B cell (primary cell): ENCODE measurements around the gene GJB2. TPM values are rescaled to one million over a fixed set of nuclear protein-coding genes. Genes with fewer than 3 reads are reported as not detected.

ENCODE experiments used
- ATAC-seq: fragments of 200-7000 bp; cut with Tn5 transposase; one replicate; pipeline ENCODE4 v1.10.0; 2021; ENCODE audit warnings: low read depth, mild to moderate bottlenecking, moderate number of reproducible peaks, moderate library complexity
- CTCF ChIA-PET: fragments of 350-600 bp; sonication (Branson Sonifier 250); formaldehyde crosslinking; loops from one replicate; lab custom pipeline; 2021; ENCODE audit warnings: antibody characterized with exemption, inconsistent platforms; lab: Charles Lee
- POLR2A ChIA-PET: fragments of 350-600 bp; sonication (Branson Sonifier 250); formaldehyde crosslinking; loops from one replicate; lab custom pipeline; 2021; ENCODE audit warnings: antibody characterized with exemption; lab: Charles Lee
- DNase-seq: peaks from one replicate; pipeline ENCODE4 v3.0.0; 2013
- H2AFZ ChIP-seq: 2 replicates; pipeline ENCODE4 v1.6.1; 2012; ENCODE audit warnings: mild to moderate bottlenecking, low read depth, low read length; ENCODE audit not compliant: insufficient read depth, poor library complexity, severe bottlenecking
- H3K27ac ChIP-seq, 2 donors: 1 replicate in 1 of 2; 2 replicates in 1 of 2; pipeline ENCODE4 v1.5.1; 2012 to 2013; ENCODE audit warnings: low read length in 2 of 2, mild to moderate bottlenecking in 2 of 2, moderate library complexity in 1 of 2
- H3K27me3 ChIP-seq, 4 experiments: fragments of 200-600 bp in 1 of 4; sonication (generic) in 1 of 4; replicated peaks in 1 of 4; 1 replicate in 2 of 4; 2 replicates in 2 of 4; pipeline versions ENCODE4 v1.6.1 to v1.7.0; 2013 to 2016; ENCODE audit warnings: low read length in 3 of 4, mild to moderate bottlenecking in 2 of 4, mixed read lengths in 1 of 4, moderate library complexity in 1 of 4; ENCODE audit not compliant: insufficient read depth in 4 of 4, control insufficient read depth in 3 of 4; ENCODE audit errors: control extremely low read depth in 1 of 4
- H3K36me3 ChIP-seq, 2 experiments: replicated peaks in 1 of 2; 1 replicate in 1 of 2; 2 replicates in 1 of 2; pipeline versions ENCODE4 v1.6.1 to v1.7.1; 2013; ENCODE audit warnings: low read length in 1 of 2; ENCODE audit not compliant: insufficient read depth in 2 of 2, control insufficient read depth in 1 of 2; ENCODE audit errors: control extremely low read depth in 1 of 2, extremely low read depth in 1 of 2
- H3K4me1 ChIP-seq, 2 donors: fragments of 200-600 bp in 1 of 2; sonication (generic) in 1 of 2; 1 replicate in 1 of 2; 2 replicates in 1 of 2; pipeline versions ENCODE4 v1.5.1 to v1.6.1; 2013 to 2017; ENCODE audit warnings: low read length in 2 of 2; ENCODE audit not compliant: control insufficient read depth in 2 of 2, insufficient read depth in 2 of 2
- H3K4me2 ChIP-seq: replicated peaks from 2 replicates; pipeline ENCODE3; 2012; ENCODE audit warnings: mild to moderate bottlenecking, low read depth, low read length; ENCODE audit not compliant: poor library complexity, severe bottlenecking
- H3K4me3 ChIP-seq, 5 experiments: fragments of 200-600 bp in 1 of 5; sonication (generic) in 1 of 5; 1 replicate in 3 of 5; 2 replicates in 2 of 5; pipeline versions ENCODE4 v1.5.1 to v1.7.0; 2011 to 2016; ENCODE audit warnings: low read length in 4 of 5, mild to moderate bottlenecking in 4 of 5, low read depth in 2 of 5, control low read depth in 1 of 5, moderate library complexity in 1 of 5; ENCODE audit not compliant: insufficient read depth in 1 of 5; ENCODE audit errors: control extremely low read depth in 1 of 5, extremely low read depth in 1 of 5
- H3K79me2 ChIP-seq: fragments of 200-600 bp; sonication (generic); one replicate; pipeline ENCODE4 v1.6.0; 2016; ENCODE audit warnings: low read length; ENCODE audit not compliant: control insufficient read depth, insufficient read depth
- H3K9ac ChIP-seq: fragments of 200-600 bp; sonication (generic); 2 replicates; pipeline ENCODE4 v1.6.1; 2017; ENCODE audit warnings: mild to moderate bottlenecking, low read length, moderate library complexity
- H3K9me3 ChIP-seq, 3 donors: one replicate each; pipeline versions ENCODE4 v1.6.1 to v1.7.1; 2013; ENCODE audit warnings: low read length in 2 of 3; ENCODE audit not compliant: control insufficient read depth in 2 of 3, insufficient read depth in 1 of 3; ENCODE audit errors: control extremely low read depth in 1 of 3
- H4K20me1 ChIP-seq: 2 replicates; pipeline ENCODE4 v1.6.0; 2012; ENCODE audit warnings: mild to moderate bottlenecking, low read length; ENCODE audit not compliant: insufficient read depth, control insufficient read depth, poor library complexity, severe bottlenecking
- H3K27ac Mint-ChIP-seq: one replicate; pipeline ENCODE4 v1.8.0; 2021; ENCODE audit warnings: mixed read lengths
- H3K27me3 Mint-ChIP-seq: one replicate; pipeline ENCODE4 v1.8.0; 2021; ENCODE audit warnings: mixed read lengths
- H3K4me1 Mint-ChIP-seq: one replicate; pipeline ENCODE4 v1.8.0; 2021; ENCODE audit warnings: mixed read lengths
- H3K4me3 Mint-ChIP-seq: one replicate; pipeline ENCODE4 v1.8.0; 2021; ENCODE audit warnings: mixed read lengths
- H3K9me3 Mint-ChIP-seq: one replicate; pipeline ENCODE4 v1.8.0; 2022; ENCODE audit warnings: mixed read lengths; ENCODE audit not compliant: insufficient read depth
- EZH2 ChIP-seq: IDR thresholded peaks from 2 replicates; pipeline ENCODE4 v1.6.1; 2012; ENCODE audit warnings: borderline replicate concordance, low read depth, mild to moderate bottlenecking, moderate library complexity, low read length; ENCODE audit not compliant: insufficient read depth, poor library complexity, severe bottlenecking
- WGBS: methylation state at CpG from one replicate; pipeline ENCODE4 v1.1.5; 2013; ENCODE audit warnings: missing lambda C conversion rate; ENCODE audit not compliant: insufficient coverage; 5-methylcytosine and 5-hydroxymethylcytosine counted together
- intact Hi-C: fragments of 100-400 bp; cut with micrococcal nuclease; formaldehyde crosslinking; loops from one replicate; pipeline ENCODE4 v1.10.0; 2022
- polyA plus RNA-seq: library from polyadenylated mRNA; depleted of rRNA; stranded (reverse); fragments of >200 nt; gene quantifications from 2 replicates; pipeline ENCODE4 v1.2.3, GENCODE V29; 2012
- total RNA-seq, 2 donors: library from RNA; stranded (reverse); fragments of 120-200 nt in 1 of 2; gene quantifications; 1 replicate in 1 of 2; 2 replicates in 1 of 2; pipeline versions ENCODE4 v1.2.3 to v1.2.4, GENCODE V29; 2013 to 2022
- TF ChIP-seq, protein P1 (sequence below): fragments of 200-600 bp; IDR thresholded peaks from one replicate; pipeline ENCODE4 v1.8.0; 2022; ENCODE audit warnings: antibody characterized with exemption, mild to moderate bottlenecking

GJB2 gene
- total and polyA plus RNA-seq, 2 donors (not counting 1 experiment from before 2014, with no cell fraction given): not detected

DNA sequence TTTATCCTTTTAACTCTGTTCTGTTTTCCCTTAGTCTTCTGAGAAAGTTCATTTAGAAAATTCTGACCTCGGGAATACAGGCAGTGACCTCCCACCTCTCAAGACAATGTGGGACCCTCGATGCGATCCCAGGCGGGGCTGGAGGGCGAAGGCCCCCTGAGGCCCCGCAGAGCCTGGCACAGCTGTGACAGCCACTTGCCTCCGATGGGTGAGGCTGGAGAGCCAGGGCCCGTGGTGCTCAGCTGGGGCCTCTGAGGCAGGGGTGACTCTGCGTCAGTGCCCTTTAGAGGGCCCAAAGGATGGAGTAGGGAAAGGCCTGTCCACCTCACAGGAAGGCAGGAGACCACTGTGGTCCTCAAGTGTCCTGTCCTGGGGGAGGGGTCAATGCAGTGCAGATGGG, 42.2 kb downstream of the GJB2 start:
- peaks cover 0 to 4% (median 2%) of the 10 kb centered on the region in 4 experiments for H3K27me3 ChIP-seq
- H3K36me3 ChIP-seq: no peaks in the 10 kb centered on the region
- Mint-ChIP-seq H3K4me3 (no peak overlapping the region), H3K9me3 (no peaks in the 10 kb centered on the region), H3K27ac (no peak overlapping the region), H3K4me1 (no peaks in the 10 kb centered on the region), H3K27me3 (peaks cover 40% of the 10 kb centered on the region)
- no peaks in the 10 kb centered on the region for H3K9me3 ChIP-seq
- 89% methylated on average over 9 of the region's 9 CpGs for WGBS
- H3K4me2 ChIP-seq: no peak overlapping the region
- intact Hi-C loops: no loop called here
- H3K4me3 ChIP-seq: no peak overlapping the region
- peaks cover 6% of the 10 kb centered on the region for H4K20me1 ChIP-seq
- CTCF ChIA-PET: no interaction called here
- ATAC-seq (no peak), DNase-seq (no peak)
- no peak for TF ChIP-seq EZH2
- TF ChIP-seq, protein P1, sequence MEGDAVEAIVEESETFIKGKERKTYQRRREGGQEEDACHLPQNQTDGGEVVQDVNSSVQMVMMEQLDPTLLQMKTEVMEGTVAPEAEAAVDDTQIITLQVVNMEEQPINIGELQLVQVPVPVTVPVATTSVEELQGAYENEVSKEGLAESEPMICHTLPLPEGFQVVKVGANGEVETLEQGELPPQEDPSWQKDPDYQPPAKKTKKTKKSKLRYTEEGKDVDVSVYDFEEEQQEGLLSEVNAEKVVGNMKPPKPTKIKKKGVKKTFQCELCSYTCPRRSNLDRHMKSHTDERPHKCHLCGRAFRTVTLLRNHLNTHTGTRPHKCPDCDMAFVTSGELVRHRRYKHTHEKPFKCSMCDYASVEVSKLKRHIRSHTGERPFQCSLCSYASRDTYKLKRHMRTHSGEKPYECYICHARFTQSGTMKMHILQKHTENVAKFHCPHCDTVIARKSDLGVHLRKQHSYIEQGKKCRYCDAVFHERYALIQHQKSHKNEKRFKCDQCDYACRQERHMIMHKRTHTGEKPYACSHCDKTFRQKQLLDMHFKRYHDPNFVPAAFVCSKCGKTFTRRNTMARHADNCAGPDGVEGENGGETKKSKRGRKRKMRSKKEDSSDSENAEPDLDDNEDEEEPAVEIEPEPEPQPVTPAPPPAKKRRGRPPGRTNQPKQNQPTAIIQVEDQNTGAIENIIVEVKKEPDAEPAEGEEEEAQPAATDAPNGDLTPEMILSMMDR: no peak
- POLR2A ChIA-PET: no interaction called here
- peaks cover 3% of the 10 kb centered on the region for H3K79me2 ChIP-seq
- H2AFZ ChIP-seq: no peak overlapping the region
- H3K9ac ChIP-seq: no peak overlapping the region
- no peaks in the 10 kb centered on the region for H3K4me1 ChIP-seq
- H3K27ac ChIP-seq: no peak overlapping the region

DNA sequence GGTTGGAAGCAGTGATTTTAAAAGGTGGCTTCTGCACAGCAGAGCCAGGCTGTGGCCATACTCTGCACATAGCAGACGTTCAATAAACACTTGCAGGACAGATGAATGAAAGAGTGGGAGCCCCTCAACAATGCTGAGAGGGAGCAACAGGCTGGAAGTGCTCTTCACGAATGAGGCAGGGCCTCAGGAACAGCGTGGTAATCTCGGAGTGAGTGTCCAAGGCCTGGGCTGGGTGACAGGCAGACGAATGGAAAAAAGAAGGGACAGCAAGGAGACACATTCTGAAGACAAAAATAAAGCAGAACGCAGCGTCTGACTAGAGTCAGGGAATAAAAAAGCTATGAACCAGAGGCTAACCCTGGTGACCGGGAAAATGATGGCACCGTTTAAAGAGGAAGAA, 43.0 kb downstream of the GJB2 start:
- H3K9me3 ChIP-seq: no peaks in the 10 kb centered on the region
- H3K4me3 ChIP-seq: no peak overlapping the region
- TF ChIP-seq EZH2: no peak
- TF ChIP-seq, protein P1: no peak
- no peak overlapping the region for H3K27ac Mint-ChIP-seq
- H3K27me3 Mint-ChIP-seq: peaks cover 44% of the 10 kb centered on the region
- DNase-seq: no peak
- no peaks in the 10 kb centered on the region for H3K36me3 ChIP-seq
- no peak overlapping the region for H3K9ac ChIP-seq
- no peak overlapping the region for H3K4me3 Mint-ChIP-seq
- peaks cover 6% of the 10 kb centered on the region for H4K20me1 ChIP-seq
- 82% methylated on average over 9 of the region's 9 CpGs for WGBS
- no peaks in the 10 kb centered on the region for H3K4me1 Mint-ChIP-seq
- H3K9me3 Mint-ChIP-seq: no peaks in the 10 kb centered on the region
- no peak overlapping the region for H2AFZ ChIP-seq
- H3K4me1 ChIP-seq: no peaks in the 10 kb centered on the region
- intact Hi-C loops: no loop called here
- ChIA-PET CTCF (no interaction called here), POLR2A (no interaction called here)
- no peak overlapping the region for H3K27ac ChIP-seq
- H3K79me2 ChIP-seq: peaks cover 3% of the 10 kb centered on the region
- no peak for ATAC-seq
- H3K27me3 ChIP-seq: peaks cover 0 to 4% (median 2%) of the 10 kb centered on the region in 4 experiments
- no peak overlapping the region for H3K4me2 ChIP-seq
